Umbilical cord (tissue), 2 donors: ENCODE measurements around the gene TMEM158. TPM values are rescaled to one million over a fixed set of nuclear protein-coding genes. Genes with fewer than 3 reads are reported as not detected.

Experiments used
- DNase-seq: peaks from one replicate; pipeline ENCODE4 v3.0.0-alpha.2; 2015; ENCODE audit warnings: low spot score
- total RNA-seq: library from RNA; depleted of rRNA; stranded (reverse); fragments of >200 nt; gene quantifications from one replicate; pipeline ENCODE4 v1.2.3, GENCODE V29; 2014; ENCODE audit warnings: low replicate concordance; ENCODE audit not compliant: insufficient read depth

Gene TMEM158
- total RNA-seq, 1 donor from 2014 or later: 72.2 TPM

- DNase-seq: peak; percentile 94
These were observed 22.0 kb downstream of the TMEM158 start for GRCh38 chr3:45204136-45204535.

- DNase-seq: peak; percentile 68
These were observed 26.0 kb downstream of the TMEM158 start for GRCh38 chr3:45199837-45200648.

GRCh38 chr3:45198264-45199260, 27.5 kb downstream of the TMEM158 start:
- no peak for DNase-seq

GRCh38 chr3:45194791-45195190, 31.3 kb downstream of the TMEM158 start:
- DNase-seq: no peak

- DNase-seq: no peak
These were observed 34.1 kb downstream of the TMEM158 start for GRCh38 chr3:45191924-45192417.

GRCh38 chr3:45191424-45191823, 34.7 kb downstream of the TMEM158 start:
- no peak for DNase-seq

- peak; percentile 94 for DNase-seq
These were observed 37.1 kb downstream of the TMEM158 start for GRCh38 chr3:45188719-45189659.

GRCh38 chr3:45187694-45188141, 38.4 kb downstream of the TMEM158 start:
- no peak for DNase-seq

- no peak for DNase-seq
These were observed 39.2 kb downstream of the TMEM158 start for GRCh38 chr3:45186871-45187270.

- no peak for DNase-seq
These were observed 40.6 kb downstream of the TMEM158 start for GRCh38 chr3:45185461-45185860.

GRCh38 chr3:45185052-45185451, 41.0 kb downstream of the TMEM158 start:
- no peak for DNase-seq

- DNase-seq: no peak
These were observed 42.2 kb downstream of the TMEM158 start for GRCh38 chr3:45183872-45184262.

- peak; percentile 76 for DNase-seq
These were observed 42.9 kb downstream of the TMEM158 start for GRCh38 chr3:45182915-45183871.

- no peak for DNase-seq
These were observed 44.6 kb downstream of the TMEM158 start for GRCh38 chr3:45181496-45181895.

GRCh38 chr3:45180899-45181298, 45.2 kb downstream of the TMEM158 start:
- DNase-seq: no peak

- DNase-seq: no peak
These were observed 46.0 kb downstream of the TMEM158 start for GRCh38 chr3:45180051-45180450.

GRCh38 chr3:45179163-45179562, 46.9 kb downstream of the TMEM158 start:
- no peak for DNase-seq

- no peak for DNase-seq
These were observed 47.7 kb downstream of the TMEM158 start for GRCh38 chr3:45178183-45179023.

GRCh38 chr3:45176912-45177311, 49.2 kb downstream of the TMEM158 start:
- no peak for DNase-seq
